Stimulated activated CD4-positive, alpha-beta T cell treated with anti-CD3 and anti-CD28 coated beads, TNF-alpha, amount 100 ng/mL, for 1 hour (primary cell): ENCODE data around the gene PXMP4.
A peak's percentile ranks its signal among the peaks of the same experiment; 100 is the strongest.

Experiments used
- DNase-seq, 3 donors: peaks; one replicate each; pipeline ENCODE4 v3.0.0-alpha.2; 2020; ENCODE audit warnings: low read depth in 3 of 3, low spot score in 1 of 3

The PXMP4 gene

GRCh38 chr20:33670715-33671499 lies 49.2 kb downstream of the PXMP4 start:
- no peak for DNase-seq

- no peak for DNase-seq
These were observed 50.1 kb downstream of the PXMP4 start for GRCh38 chr20:33669873-33670640.

- DNase-seq = no peak
These were observed 50.9 kb downstream of the PXMP4 start for GRCh38 chr20:33669224-33669623.

GRCh38 chr20:33668466-33669155 lies 51.5 kb downstream of the PXMP4 start:
- DNase-seq = no peak

- DNase-seq = peak; percentile 31 to 66 (median 61)
These were observed 52.2 kb downstream of the PXMP4 start for GRCh38 chr20:33667676-33668465.

GRCh38 chr20:33667245-33667675 lies 52.9 kb downstream of the PXMP4 start:
- no peak for DNase-seq

GRCh38 chr20:33666293-33667244 lies 53.5 kb downstream of the PXMP4 start, which contains the start of gene ACTL10:
Gene ACTL10 (plus strand): TSS chr20:33666943. CDS start chr20:33667498, 555 bp downstream.
- peak; percentile 17 to 72 (median 46) for DNase-seq

GRCh38 chr20:33664762-33665144 lies 55.4 kb downstream of the PXMP4 start:
- DNase-seq = no peak

- no peak for DNase-seq
These were observed 55.9 kb downstream of the PXMP4 start for GRCh38 chr20:33664085-33664761.

- DNase-seq = peak in 2 of 3 donors; percentile 64 to 73
These were observed 56.7 kb downstream of the PXMP4 start for GRCh38 chr20:33663161-33664084.

- DNase-seq = no peak
These were observed 57.9 kb downstream of the PXMP4 start, which contains the start of gene C20orf144 for GRCh38 chr20:33662172-33662571. Gene C20orf144 (plus strand): TSS chr20:33662327. CDS start chr20:33662346, 19 bp downstream.

- no peak for DNase-seq
These were observed 59.4 kb downstream of the PXMP4 start for GRCh38 chr20:33660685-33661058.

- DNase-seq = no peak
These were observed 60.0 kb downstream of the PXMP4 start for GRCh38 chr20:33660035-33660684.

GRCh38 chr20:33659341-33660034 lies 60.6 kb downstream of the PXMP4 start:
- DNase-seq = no peak

GRCh38 chr20:33658929-33659328 lies 61.2 kb downstream of the PXMP4 start:
- DNase-seq = no peak

GRCh38 chr20:33658510-33658909 lies 61.6 kb downstream of the PXMP4 start:
- DNase-seq = no peak

GRCh38 chr20:33657704-33658095 lies 62.4 kb downstream of the PXMP4 start:
- DNase-seq = no peak
